GM12878 (cell line): ENCODE data around the gene DYSF. TPM values are rescaled to one million over a fixed set of nuclear protein-coding genes. Genes with fewer than 3 reads are reported as not detected.

Experiments
- ATAC-seq: fragments of 200-7000 bp; cut with Tn5 transposase; 3 replicates; pipeline ENCODE4 v1.9.1; 2020; ENCODE audit warnings: mild to moderate bottlenecking, moderate library complexity
- BruUV-seq: library from RNA; stranded (reverse); fragments of 400-500 nt; replicated peaks from 2 replicates; lab custom pipeline; 2021; lab: Mats Ljungman, UMichigan
- CTCF ChIA-PET: fragments of 300-600 bp; sonication (Branson Sonifier 250); formaldehyde crosslinking; extraction: SDS; loops from one replicate; lab custom pipeline; 2021; ENCODE audit warnings: inconsistent platforms; lab: Yijun Ruan, JAX
- POLR2A ChIA-PET: fragments of 350-600 bp; formaldehyde crosslinking; extraction: SDS; loops from one replicate; lab custom pipeline; 2021; ENCODE audit warnings: inconsistent platforms; lab: Charles Lee
- RAD21 ChIA-PET: fragments of 300-600 bp; sonication (Branson Sonifier 250); formaldehyde crosslinking; loops from one replicate; lab custom pipeline; 2023; ENCODE audit warnings: antibody characterized with exemption; ENCODE audit not compliant: unreplicated experiment; lab: Charles Lee
- SMC1A ChIA-PET: fragments of 300-600 bp; sonication (Branson Sonifier 250); formaldehyde crosslinking; loops from one replicate; lab custom pipeline; 2023; ENCODE audit not compliant: unreplicated experiment, uncharacterized antibody; lab: Charles Lee
- DNase-seq: peaks from one replicate; pipeline ENCODE4 v3.0.0-alpha.2; 2011; ENCODE audit warnings: low read depth, low spot score
- FAIRE-seq: peaks from 3 replicates; lab custom pipeline; 2011; peaks lifted over from hg19 to GRCh38; lab: Jason Lieb, UNC
- H2AFZ ChIP-seq: 2 replicates; pipeline ENCODE4 v1.6.0; 2011; ENCODE audit warnings: low read depth, low read length, control low read depth; ENCODE audit not compliant: control insufficient read depth
- H3K27ac ChIP-seq: 2 replicates; pipeline ENCODE4 v1.5.1; 2011; ENCODE audit warnings: control low read depth; ENCODE audit not compliant: control insufficient read depth, insufficient read depth
- H3K27me3 ChIP-seq, 2 experiments: replicated peaks in 1 of 2; 2 replicates each; pipeline versions ENCODE4 v1.6.0 to v1.6.1; 2011; ENCODE audit warnings: low read length in 1 of 2; ENCODE audit not compliant: control insufficient read depth in 2 of 2, insufficient read depth in 2 of 2
- H3K36me3 ChIP-seq, 2 experiments: 2 replicates each; pipeline ENCODE4 v1.5.1; 2011; ENCODE audit warnings: low read length in 1 of 2; ENCODE audit not compliant: control insufficient read depth in 2 of 2, insufficient read depth in 2 of 2
- H3K4me1 ChIP-seq: 2 replicates; pipeline ENCODE4 v1.6.1; 2011; ENCODE audit warnings: mild to moderate bottlenecking, low read length, moderate library complexity, mixed read lengths; ENCODE audit not compliant: control insufficient read depth, insufficient read depth
- H3K4me2 ChIP-seq: 2 replicates; pipeline ENCODE4 v1.6.0; 2011; ENCODE audit warnings: control low read depth; ENCODE audit not compliant: control insufficient read depth, insufficient read depth
- H3K4me3 ChIP-seq: fragments of 200-600 bp; sonication (generic); 2 replicates; pipeline ENCODE4 v1.5.1; 2016
- H3K79me2 ChIP-seq: 2 replicates; pipeline ENCODE4 v1.6.0; 2011; ENCODE audit warnings: low read length; ENCODE audit not compliant: control insufficient read depth, insufficient read depth
- H3K9ac ChIP-seq: 2 replicates; pipeline ENCODE4 v1.8.0; 2011; ENCODE audit warnings: low read length, control low read depth, mixed read lengths; ENCODE audit not compliant: control insufficient read depth, insufficient read depth
- H3K9me3 ChIP-seq: replicated peaks from 3 replicates; pipeline ENCODE4 v1.5.1; 2011; ENCODE audit warnings: mild to moderate bottlenecking, low read length; ENCODE audit not compliant: control insufficient read depth, insufficient read depth
- H4K20me1 ChIP-seq: 2 replicates; pipeline ENCODE4 v1.6.0; 2011; ENCODE audit not compliant: control insufficient read depth, insufficient read depth
- IKZF2 ChIP-seq, 2 experiments: fragments of 450-650 bp; IDR thresholded peaks; 2 replicates each; pipeline ENCODE4 v1.6.1; 2017; ENCODE audit warnings: mild to moderate bottlenecking in 2 of 2, moderate library complexity in 2 of 2
- IRF4 ChIP-seq: IDR thresholded peaks from 2 replicates; pipeline ENCODE4 v1.6.1; 2011; ENCODE audit warnings: low read depth, low read length
- RB1 ChIP-seq: fragments of 450-650 bp; formaldehyde crosslinking; IDR thresholded peaks from 2 replicates; pipeline ENCODE4 v1.6.1; 2017; ENCODE audit warnings: mild to moderate bottlenecking, borderline replicate concordance
- SIN3A ChIP-seq: IDR thresholded peaks from 2 replicates; pipeline ENCODE4 v1.6.1; 2012; ENCODE audit warnings: low read depth, low read length, improper control_type of control experiment
- STAT3 ChIP-seq: IDR thresholded peaks from 2 replicates; pipeline ENCODE4 v1.6.1; 2011; ENCODE audit warnings: low read depth, low read length, improper control_type of control experiment
- TBL1XR1 ChIP-seq: IDR thresholded peaks from 2 replicates; pipeline ENCODE4 v1.6.1; 2012; ENCODE audit warnings: low read depth, low read length, improper control_type of control experiment
- WGBS: methylation state at CpG from one replicate; pipeline ENCODE4 v1.1.6; 2016; ENCODE audit warnings: low lambda C conversion rate; ENCODE audit not compliant: insufficient replicate concordance, insufficient coverage; ENCODE audit errors: missing lambda C conversion rate; 5-methylcytosine and 5-hydroxymethylcytosine counted together
- in situ Hi-C: fragments of 300-500 bp; cut with MboI; formaldehyde crosslinking; loops from 9 replicates; pipeline ENCODE4 v1.14.3; 2018; ENCODE audit warnings: mixed read lengths
- intact Hi-C: fragments of 100-400 bp; cut with micrococcal nuclease; formaldehyde crosslinking; loops from one replicate; pipeline ENCODE4 v1.14.2; 2022; ENCODE audit not compliant: unreplicated experiment
- polyA plus RNA-seq, 11 experiments: library from polyadenylated mRNA; depleted of rRNA in 4 of 11; unstranded in 6 of 11; stranded (reverse) in 5 of 11; fragments of >200 nt; fragmentation: Nextera tagmentation in 4 of 11; fragmentation: Illumina TruSeq in 1 of 11; extraction: Ambion mirVana in 4 of 11; extraction: Trizol in 1 of 11; gene quantifications; 1 replicate in 1 of 11; 2 replicates in 10 of 11; pipeline versions ENCODE4 v1.2.1 to v1.2.3, GENCODE V29; 2011 to 2016; ENCODE audit warnings: inconsistent platforms in 2 of 11, missing spikeins in 2 of 11, low read depth in 1 of 11
- total RNA-seq, 4 experiments: library from RNA; depleted of rRNA in 3 of 4; stranded (reverse); fragments of >200 nt in 3 of 4; fragmentation: Illumina TruSeq in 1 of 4; extraction: Trizol in 1 of 4; gene quantifications; 2 replicates each; pipeline versions ENCODE4 v1.2.1 to v1.2.3, GENCODE V29; 2013 to 2021
- TF ChIP-seq, protein P1 (sequence below): IDR thresholded peaks from 2 replicates; pipeline ENCODE4 v1.6.1; 2011; ENCODE audit warnings: mild to moderate bottlenecking, low read depth, low read length, moderate library complexity; ENCODE audit not compliant: insufficient replicate concordance
- TF ChIP-seq, protein P2 (sequence below): IDR thresholded peaks from 2 replicates; pipeline ENCODE4 v1.6.1; 2011; ENCODE audit warnings: low read depth, low read length, improper control_type of control experiment, borderline replicate concordance

The DYSF gene
- total and polyA plus RNA-seq, 10 of the 15 experiments (the other 5 are each of a cell fraction or from before 2014, with no cell fraction given) = under 0.01 to 0.15 (median 0.03) TPM; not detected in 7

- no peaks in the 10 kb centered on the region for H3K79me2 ChIP-seq
- FAIRE-seq (no peak), DNase-seq (no peak), ATAC-seq (no peak)
- H3K4me3 ChIP-seq = no peak overlapping the region
- CTCF ChIA-PET = interaction anchor here (0.5 to 3.0 kb wide), 8 partner anchors 13 to 258 kb away, joined by 3 to 12 read pairs (median 4); no protein-coding TSS in a partner anchor
- SMC1A ChIA-PET = interaction anchor here (1.3 to 1.6 kb wide), 2 partner anchors 10 to 18 kb away, joined by 3 to 4 read pairs; no protein-coding TSS in a partner anchor
- TF ChIP-seq, protein P1, sequence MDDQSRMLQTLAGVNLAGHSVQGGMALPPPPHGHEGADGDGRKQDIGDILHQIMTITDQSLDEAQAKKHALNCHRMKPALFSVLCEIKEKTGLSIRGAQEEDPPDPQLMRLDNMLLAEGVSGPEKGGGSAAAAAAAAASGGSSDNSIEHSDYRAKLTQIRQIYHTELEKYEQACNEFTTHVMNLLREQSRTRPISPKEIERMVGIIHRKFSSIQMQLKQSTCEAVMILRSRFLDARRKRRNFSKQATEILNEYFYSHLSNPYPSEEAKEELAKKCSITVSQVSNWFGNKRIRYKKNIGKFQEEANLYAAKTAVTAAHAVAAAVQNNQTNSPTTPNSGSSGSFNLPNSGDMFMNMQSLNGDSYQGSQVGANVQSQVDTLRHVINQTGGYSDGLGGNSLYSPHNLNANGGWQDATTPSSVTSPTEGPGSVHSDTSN = no peak
- TF ChIP-seq TBL1XR1 (no peak), SIN3A (no peak), RB1 (no peak), IKZF2 (IDR thresholded peaks at IDR 0.05) (no peak), IRF4 (no peak), STAT3 (no peak)
- TF ChIP-seq, protein P2, sequence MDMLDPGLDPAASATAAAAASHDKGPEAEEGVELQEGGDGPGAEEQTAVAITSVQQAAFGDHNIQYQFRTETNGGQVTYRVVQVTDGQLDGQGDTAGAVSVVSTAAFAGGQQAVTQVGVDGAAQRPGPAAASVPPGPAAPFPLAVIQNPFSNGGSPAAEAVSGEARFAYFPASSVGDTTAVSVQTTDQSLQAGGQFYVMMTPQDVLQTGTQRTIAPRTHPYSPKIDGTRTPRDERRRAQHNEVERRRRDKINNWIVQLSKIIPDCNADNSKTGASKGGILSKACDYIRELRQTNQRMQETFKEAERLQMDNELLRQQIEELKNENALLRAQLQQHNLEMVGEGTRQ = no peak
- H4K20me1 ChIP-seq = no peaks in the 10 kb centered on the region
- RAD21 ChIA-PET = interaction anchor here (0.7 to 1.0 kb wide), 2 partner anchors 31 to 49 kb away, joined by 3 to 5 read pairs; no protein-coding TSS in a partner anchor
- no peak overlapping the region for H3K9ac ChIP-seq
- H3K4me1 ChIP-seq = no peaks in the 10 kb centered on the region
- H2AFZ ChIP-seq = no peak overlapping the region
- in situ Hi-C loops = no loop called here
- intact Hi-C loops = no loop called here
- peaks cover 5% of the 10 kb centered on the region; the same call in 1 of the 3 replicates for H3K9me3 ChIP-seq
- POLR2A ChIA-PET = no interaction called here
- no TSS peak for BruUV-seq
- H3K27ac ChIP-seq = no peak overlapping the region
- H3K27me3 ChIP-seq = peaks cover 3 to 7% of the 10 kb centered on the region in 2 experiments; a peak in 3 of 4 replicates
- H3K4me2 ChIP-seq = no peak overlapping the region
- H3K36me3 ChIP-seq = no peaks in the 10 kb centered on the region
- whole genome bisulfite sequencing = 27% methylated on average over 5 of the region's 5 CpGs
Observed at GRCh38 chr2:71461304-71461671, 7.9 kb downstream of the DYSF start.
